Measurements from ENCODE around the gene ANKS6. TPM values are rescaled to one million over a fixed set of nuclear protein-coding genes. Genes with fewer than 3 reads are reported as not detected.

Gene ANKS6
- total RNA-seq, 4 donors from 2014 or later = 18.3 to 35.9 (median 29.3) TPM

- TF ChIP-seq, protein P1, sequence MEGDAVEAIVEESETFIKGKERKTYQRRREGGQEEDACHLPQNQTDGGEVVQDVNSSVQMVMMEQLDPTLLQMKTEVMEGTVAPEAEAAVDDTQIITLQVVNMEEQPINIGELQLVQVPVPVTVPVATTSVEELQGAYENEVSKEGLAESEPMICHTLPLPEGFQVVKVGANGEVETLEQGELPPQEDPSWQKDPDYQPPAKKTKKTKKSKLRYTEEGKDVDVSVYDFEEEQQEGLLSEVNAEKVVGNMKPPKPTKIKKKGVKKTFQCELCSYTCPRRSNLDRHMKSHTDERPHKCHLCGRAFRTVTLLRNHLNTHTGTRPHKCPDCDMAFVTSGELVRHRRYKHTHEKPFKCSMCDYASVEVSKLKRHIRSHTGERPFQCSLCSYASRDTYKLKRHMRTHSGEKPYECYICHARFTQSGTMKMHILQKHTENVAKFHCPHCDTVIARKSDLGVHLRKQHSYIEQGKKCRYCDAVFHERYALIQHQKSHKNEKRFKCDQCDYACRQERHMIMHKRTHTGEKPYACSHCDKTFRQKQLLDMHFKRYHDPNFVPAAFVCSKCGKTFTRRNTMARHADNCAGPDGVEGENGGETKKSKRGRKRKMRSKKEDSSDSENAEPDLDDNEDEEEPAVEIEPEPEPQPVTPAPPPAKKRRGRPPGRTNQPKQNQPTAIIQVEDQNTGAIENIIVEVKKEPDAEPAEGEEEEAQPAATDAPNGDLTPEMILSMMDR (IDR thresholded peaks at IDR 0.05) = no peak
- no peak for TF ChIP-seq EP300 (IDR thresholded peaks at IDR 0.05; ENCODE audit: low read depth)
- TF ChIP-seq POLR2AphosphoS5 (IDR thresholded peaks at IDR 0.05) = no peak
- TF ChIP-seq POLR2A (IDR thresholded peaks at IDR 0.05) = no peak
- 0 to 2% methylated on average over 1 to 16 of the region's 48 CpGs for WGBS, 2 donors (ENCODE audit: low coverage in 1 of 2)
- peaks cover 0 to 25% (median 14%) of the 10 kb centered on the region in 4 donors for H3K4me1 ChIP-seq
- in situ Hi-C loops (cut with MboI; ENCODE audit: low pct_ligation_motif_present in 1 of 4, low pct_unique_long_range_greater_than_20kb in 1 of 4, low sequenced_read_pairs in 3 of 4) (loop anchor here in 1 of 4 donors (25.0 kb wide), 1 partner anchor 484 kb away; no protein-coding TSS in a partner anchor), intact Hi-C loops (cut with DNase I; ENCODE audit: low total_unique reads) (no loop called here)
- H3K36me3 ChIP-seq = no peaks in the 10 kb centered on the region
- peaks cover 0 to 7% of the 10 kb centered on the region in 2 donors for H3K9me3 ChIP-seq
- H3K27ac ChIP-seq = peak overlapping the region; percentile 68 to 76 (median 73)
- H3K27me3 ChIP-seq = no peaks in the 10 kb centered on the region
- DNase-seq = no peak
- H3K4me3 ChIP-seq = peak overlapping the region; percentile 68 to 70 (median 68)
Measured at GRCh38 chr9:98795970-98796363, 388 bp downstream of the ANKS6 start.

DNA sequence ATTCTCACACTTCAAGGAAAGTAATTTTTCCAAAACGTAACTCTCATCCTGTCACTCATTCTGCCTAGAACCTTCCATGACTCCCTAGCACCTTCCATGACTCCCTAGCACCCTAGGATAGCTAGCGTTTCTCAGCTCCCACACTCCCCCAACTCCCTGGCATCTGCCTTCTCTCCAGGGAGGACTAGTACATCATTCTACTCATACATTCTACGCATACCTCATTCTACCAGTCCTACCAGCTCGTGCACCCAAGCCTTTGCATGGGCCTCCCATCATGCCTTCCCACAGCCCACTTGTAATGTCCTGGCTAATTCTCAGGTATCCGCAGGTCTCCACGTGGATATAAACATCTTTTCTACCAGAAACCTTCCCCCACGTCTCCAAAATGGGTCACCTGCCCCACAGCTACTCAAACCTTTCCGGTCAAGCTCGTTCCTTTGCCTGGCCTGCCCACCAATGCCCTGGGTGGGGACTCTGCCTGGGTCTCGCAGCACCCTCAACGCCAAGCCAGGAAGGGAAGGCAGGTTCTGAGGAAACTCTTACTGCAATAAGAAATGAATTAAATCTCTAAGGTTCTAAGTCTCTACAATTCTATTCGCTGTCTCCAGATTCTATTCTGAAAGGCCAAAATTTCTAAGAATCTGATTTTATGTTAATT is 930 bp downstream of the ANKS6 start:
- H3K27ac ChIP-seq = peak overlapping the region; percentile 68 to 76 (median 73)
- H3K9me3 ChIP-seq = peaks cover 0 to 7% of the 10 kb centered on the region in 2 donors
- TF ChIP-seq POLR2AphosphoS5 (IDR thresholded peaks at IDR 0.05) = no peak
- H3K4me3 ChIP-seq = peak overlapping the region; percentile 68 to 70 (median 68)
- intact Hi-C loops (cut with DNase I; ENCODE audit: low total_unique reads) (no loop called here), in situ Hi-C loops (cut with MboI; ENCODE audit: low pct_ligation_motif_present in 1 of 4, low pct_unique_long_range_greater_than_20kb in 1 of 4, low sequenced_read_pairs in 3 of 4) (loop anchor here in 1 of 4 donors (25.0 kb wide), 1 partner anchor 483 kb away; no protein-coding TSS in a partner anchor)
- H3K27me3 ChIP-seq = no peaks in the 10 kb centered on the region
- DNase-seq = no peak
- WGBS, 2 donors (ENCODE audit: low coverage in 1 of 2) = 48% methylated on average over 11 to 12 of the region's 12 CpGs
- no peaks in the 10 kb centered on the region for H3K36me3 ChIP-seq
- H3K4me1 ChIP-seq = peaks cover 0 to 27% (median 15%) of the 10 kb centered on the region in 4 donors

DNA sequence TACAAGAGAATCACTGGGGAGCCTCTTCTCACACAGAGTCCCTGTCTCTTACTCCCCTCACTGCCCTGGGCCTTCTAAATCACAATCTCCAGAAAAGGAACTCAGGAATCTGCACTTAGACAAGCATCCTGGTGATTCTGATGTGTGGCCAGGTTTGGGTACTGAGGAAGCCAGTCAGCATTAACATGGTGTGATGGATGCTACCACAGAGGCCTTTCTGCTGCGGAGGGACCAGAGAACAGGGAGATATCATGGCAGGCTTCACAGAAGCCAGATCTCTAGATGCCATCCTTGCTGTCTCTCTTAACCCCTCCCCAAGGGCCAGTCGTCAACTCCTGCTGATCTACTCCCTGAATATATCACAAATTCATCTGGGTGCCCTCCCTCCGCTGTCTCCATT is 1.6 kb downstream of the ANKS6 start:
- TF ChIP-seq EP300 (IDR thresholded peaks at IDR 0.05; ENCODE audit: low read depth) (no peak), POLR2A (IDR thresholded peaks at IDR 0.05) (no peak), POLR2AphosphoS5 (IDR thresholded peaks at IDR 0.05) (no peak)
- TF ChIP-seq, protein P1 (IDR thresholded peaks at IDR 0.05) = no peak
- 80 to 87% methylated on average over 1 to 3 of the region's 3 CpGs for WGBS, 2 donors (ENCODE audit: low coverage in 1 of 2)
- Histone ChIP-seq H3K9me3 (peaks cover 0 to 7% of the 10 kb centered on the region in 2 donors), H3K27ac (no peak overlapping the region), H3K4me1 (peaks cover 0 to 27% (median 15%) of the 10 kb centered on the region in 4 donors), H3K4me3 (no peak overlapping the region), H3K27me3 (no peaks in the 10 kb centered on the region), H3K36me3 (no peaks in the 10 kb centered on the region)
- DNase-seq = no peak
- intact Hi-C loops (cut with DNase I; ENCODE audit: low total_unique reads) = no loop called here
- in situ Hi-C loops (cut with MboI; ENCODE audit: low pct_ligation_motif_present in 1 of 4, low pct_unique_long_range_greater_than_20kb in 1 of 4, low sequenced_read_pairs in 3 of 4) = loop anchor here in 1 of 4 donors (25.0 kb wide), 1 partner anchor 483 kb away; no protein-coding TSS in a partner anchor

- no peaks in the 10 kb centered on the region for H3K36me3 ChIP-seq
- no peak overlapping the region for H3K4me3 ChIP-seq
- H3K27me3 ChIP-seq = no peaks in the 10 kb centered on the region
- WGBS, 2 donors (ENCODE audit: low coverage in 1 of 2) = 87% methylated on average over 2 of the region's 2 CpGs; no CpG with 5 or more reads in 1 of the 2 donors
- intact Hi-C loops (cut with DNase I; ENCODE audit: low total_unique reads) = no loop called here
- H3K27ac ChIP-seq = no peak overlapping the region
- peaks cover 0 to 1% of the 10 kb centered on the region in 2 donors for H3K9me3 ChIP-seq
- in situ Hi-C loops (cut with MboI; ENCODE audit: low pct_ligation_motif_present in 1 of 4, low pct_unique_long_range_greater_than_20kb in 1 of 4, low sequenced_read_pairs in 3 of 4) = loop anchor here in 1 of 4 donors (25.0 kb wide), 1 partner anchor 481 kb away; no protein-coding TSS in a partner anchor
- H3K4me1 ChIP-seq = peaks cover 0 to 27% (median 15%) of the 10 kb centered on the region in 4 donors
- DNase-seq = no peak
- TF ChIP-seq, protein P1 (IDR thresholded peaks at IDR 0.05) = no peak
- TF ChIP-seq EP300 (IDR thresholded peaks at IDR 0.05; ENCODE audit: low read depth) = no peak
- no peak for TF ChIP-seq POLR2A (IDR thresholded peaks at IDR 0.05)
- no peak for TF ChIP-seq POLR2AphosphoS5 (IDR thresholded peaks at IDR 0.05)
Measured at GRCh38 chr9:98793031-98793430, 3.3 kb downstream of the ANKS6 start.

All from transverse colon (tissue), 4 donors.